Prostate gland (tissue), 2 donors: ENCODE results near the gene PDGFRB.

Experiments used
- POLR2A ChIP-seq: fragments of 450-650 bp; IDR thresholded peaks from one replicate; pipeline ENCODE4 v1.6.1; 2016; ENCODE audit warnings: antibody characterized with exemption, mild to moderate bottlenecking
- TF ChIP-seq, protein P1 (sequence below), 4 experiments: fragments of 200-600 bp in 2 of 4; fragments of 450-650 bp in 2 of 4; sonication (generic) in 2 of 4; IDR thresholded peaks; 1 replicate in 3 of 4; 2 replicates in 1 of 4; pipeline ENCODE4 v1.5.1; 2016 to 2019; ENCODE audit warnings: antibody characterized with exemption in 4 of 4, mild to moderate bottlenecking in 2 of 4, moderate library complexity in 2 of 4

DNA sequence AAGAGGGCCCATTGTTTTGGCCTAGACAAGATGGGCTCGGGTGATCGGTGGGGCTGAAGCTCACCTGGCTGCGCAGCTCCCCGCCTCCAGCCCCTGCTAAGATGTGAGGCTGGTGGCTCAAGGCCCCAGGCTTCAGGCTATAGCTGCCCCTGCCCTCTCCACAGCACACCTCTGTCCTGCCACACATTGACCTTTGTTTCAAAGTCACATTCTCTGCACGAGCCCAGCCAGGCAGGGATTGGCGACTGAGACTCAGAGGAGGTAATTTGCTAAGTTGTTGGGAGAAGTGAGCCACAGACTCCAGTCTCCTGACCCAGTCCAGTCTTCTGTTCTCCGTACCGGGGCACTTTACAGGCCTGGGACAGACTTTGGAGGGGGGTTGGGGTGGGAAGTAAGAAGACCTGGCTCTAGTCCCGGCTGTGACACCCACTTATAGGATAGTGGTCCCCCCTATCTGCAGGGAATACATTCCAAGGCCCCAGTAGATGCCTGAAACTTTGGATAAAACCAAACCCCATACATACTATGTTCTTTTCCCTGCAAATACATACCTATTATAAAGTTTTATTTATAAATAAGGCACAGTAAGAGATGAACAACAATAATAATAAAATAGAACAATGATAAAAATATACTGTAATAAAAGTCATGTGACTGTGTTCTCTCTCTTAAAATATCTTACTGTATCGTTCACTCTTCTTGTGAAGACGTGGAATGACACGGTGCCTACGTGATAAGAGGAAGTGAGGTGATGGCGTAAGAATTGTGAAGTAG lies 13.3 kb downstream of the PDGFRB start:
- no peak for TF ChIP-seq POLR2A
- TF ChIP-seq, protein P1, sequence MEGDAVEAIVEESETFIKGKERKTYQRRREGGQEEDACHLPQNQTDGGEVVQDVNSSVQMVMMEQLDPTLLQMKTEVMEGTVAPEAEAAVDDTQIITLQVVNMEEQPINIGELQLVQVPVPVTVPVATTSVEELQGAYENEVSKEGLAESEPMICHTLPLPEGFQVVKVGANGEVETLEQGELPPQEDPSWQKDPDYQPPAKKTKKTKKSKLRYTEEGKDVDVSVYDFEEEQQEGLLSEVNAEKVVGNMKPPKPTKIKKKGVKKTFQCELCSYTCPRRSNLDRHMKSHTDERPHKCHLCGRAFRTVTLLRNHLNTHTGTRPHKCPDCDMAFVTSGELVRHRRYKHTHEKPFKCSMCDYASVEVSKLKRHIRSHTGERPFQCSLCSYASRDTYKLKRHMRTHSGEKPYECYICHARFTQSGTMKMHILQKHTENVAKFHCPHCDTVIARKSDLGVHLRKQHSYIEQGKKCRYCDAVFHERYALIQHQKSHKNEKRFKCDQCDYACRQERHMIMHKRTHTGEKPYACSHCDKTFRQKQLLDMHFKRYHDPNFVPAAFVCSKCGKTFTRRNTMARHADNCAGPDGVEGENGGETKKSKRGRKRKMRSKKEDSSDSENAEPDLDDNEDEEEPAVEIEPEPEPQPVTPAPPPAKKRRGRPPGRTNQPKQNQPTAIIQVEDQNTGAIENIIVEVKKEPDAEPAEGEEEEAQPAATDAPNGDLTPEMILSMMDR (IDR thresholded peaks at IDR 0.05) = no peak
